Neutrophil (primary cell): ENCODE measurements around the gene LRRC51.
"Not testable (repeated sequence)": the region's sequence is repeated elsewhere in the genome, so short reads cannot be mapped to it uniquely, and the experiment has no call there.

Experiments used
- H3K27ac ChIP-seq: fragments of 200-600 bp; sonication (generic); 2 replicates; pipeline ENCODE4 v1.5.1; 2016; ENCODE audit warnings: mild to moderate bottlenecking, moderate library complexity
- H3K27me3 ChIP-seq: fragments of 200-600 bp; sonication (generic); 2 replicates; pipeline ENCODE4 v1.6.0; 2016; ENCODE audit warnings: mild to moderate bottlenecking
- H3K36me3 ChIP-seq: fragments of 200-600 bp; sonication (generic); 2 replicates; pipeline ENCODE4 v1.5.1; 2017
- H3K4me1 ChIP-seq, 2 experiments: fragments of 200-600 bp in 1 of 2; sonication (generic) in 1 of 2; 1 replicate in 1 of 2; 2 replicates in 1 of 2; pipeline versions ENCODE4 v1.5.1 to v1.6.1; 2013 to 2016; ENCODE audit warnings: low read depth in 1 of 2, low read length in 1 of 2, mild to moderate bottlenecking in 1 of 2, moderate library complexity in 1 of 2; ENCODE audit not compliant: control insufficient read depth in 1 of 2, insufficient read depth in 1 of 2
- H3K4me3 ChIP-seq, 2 experiments: fragments of 200-600 bp in 1 of 2; sonication (generic) in 1 of 2; 1 replicate in 1 of 2; 2 replicates in 1 of 2; pipeline ENCODE4 v1.5.1; 2013 to 2016; ENCODE audit warnings: low read depth in 1 of 2, low read length in 1 of 2, mild to moderate bottlenecking in 1 of 2, moderate library complexity in 1 of 2
- H3K9me3 ChIP-seq: fragments of 200-600 bp; sonication (generic); 2 replicates; pipeline ENCODE4 v1.5.1; 2016
- TF ChIP-seq, protein P1 (sequence below): fragments of 200-600 bp; sonication (generic); IDR thresholded peaks from 2 replicates; pipeline ENCODE4 v1.5.1; 2016; ENCODE audit warnings: antibody characterized with exemption

Gene LRRC51

DNA sequence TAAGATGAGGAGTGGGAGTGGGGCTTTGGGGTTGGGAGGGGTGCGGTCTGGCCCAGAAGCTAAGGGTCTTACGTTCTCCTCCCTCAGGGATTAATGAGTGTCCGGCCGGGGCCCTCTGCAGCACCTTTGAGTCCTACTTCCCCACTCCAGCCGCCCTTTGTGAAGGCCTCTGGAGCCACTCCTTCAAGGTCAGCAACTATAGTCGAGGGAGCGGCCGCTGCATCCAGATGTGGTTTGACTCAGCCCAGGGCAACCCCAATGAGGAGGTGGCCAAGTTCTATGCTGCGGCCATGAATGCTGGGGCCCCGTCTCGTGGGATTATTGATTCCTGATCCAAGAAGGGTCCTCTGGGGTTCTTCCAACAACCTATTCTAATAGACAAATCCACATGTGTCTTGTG, 58.9 kb downstream of the LRRC51 start:
- peak overlapping the region; percentile 96 for H3K27ac ChIP-seq
- peak overlapping the region in 1 of 2 experiments; percentile 91 for H3K4me3 ChIP-seq

DNA sequence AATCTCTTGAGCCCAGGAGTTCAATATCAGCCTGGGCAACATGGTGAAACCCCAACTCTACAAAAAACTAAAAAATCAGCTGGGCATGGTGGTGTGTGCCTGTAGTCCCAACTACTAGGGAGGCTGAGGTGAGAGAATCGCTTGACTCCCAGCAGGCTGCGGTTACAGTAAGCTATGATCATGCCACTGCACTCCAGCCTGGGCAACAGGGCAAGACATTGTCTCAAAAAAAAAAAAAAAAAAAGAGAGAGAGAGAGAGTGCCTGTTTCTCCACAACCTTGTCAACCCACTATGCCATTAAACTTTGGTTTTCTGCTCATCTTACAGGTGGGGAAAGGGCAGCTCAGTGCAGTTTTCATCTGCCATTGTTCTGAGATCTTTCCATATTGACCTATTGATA, 60.0 kb downstream of the LRRC51 start:
- peak overlapping the region; percentile 96 for H3K27ac ChIP-seq
- TF ChIP-seq, protein P1, sequence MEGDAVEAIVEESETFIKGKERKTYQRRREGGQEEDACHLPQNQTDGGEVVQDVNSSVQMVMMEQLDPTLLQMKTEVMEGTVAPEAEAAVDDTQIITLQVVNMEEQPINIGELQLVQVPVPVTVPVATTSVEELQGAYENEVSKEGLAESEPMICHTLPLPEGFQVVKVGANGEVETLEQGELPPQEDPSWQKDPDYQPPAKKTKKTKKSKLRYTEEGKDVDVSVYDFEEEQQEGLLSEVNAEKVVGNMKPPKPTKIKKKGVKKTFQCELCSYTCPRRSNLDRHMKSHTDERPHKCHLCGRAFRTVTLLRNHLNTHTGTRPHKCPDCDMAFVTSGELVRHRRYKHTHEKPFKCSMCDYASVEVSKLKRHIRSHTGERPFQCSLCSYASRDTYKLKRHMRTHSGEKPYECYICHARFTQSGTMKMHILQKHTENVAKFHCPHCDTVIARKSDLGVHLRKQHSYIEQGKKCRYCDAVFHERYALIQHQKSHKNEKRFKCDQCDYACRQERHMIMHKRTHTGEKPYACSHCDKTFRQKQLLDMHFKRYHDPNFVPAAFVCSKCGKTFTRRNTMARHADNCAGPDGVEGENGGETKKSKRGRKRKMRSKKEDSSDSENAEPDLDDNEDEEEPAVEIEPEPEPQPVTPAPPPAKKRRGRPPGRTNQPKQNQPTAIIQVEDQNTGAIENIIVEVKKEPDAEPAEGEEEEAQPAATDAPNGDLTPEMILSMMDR: no peak
- peaks cover 55% of the 10 kb centered on the region for H3K36me3 ChIP-seq
- H3K4me3 ChIP-seq: peak overlapping the region in 1 of 2 experiments; percentile 1
- H3K27me3 ChIP-seq: no peaks in the 10 kb centered on the region
- H3K9me3 ChIP-seq: no peaks in the 10 kb centered on the region
- H3K4me1 ChIP-seq: peaks cover 79 to 86% of the 10 kb centered on the region in 2 experiments

More for the DNA sequence above, 58.9 kb downstream of the LRRC51 start:
- H3K9me3 ChIP-seq: no peaks in the 10 kb centered on the region
- no peaks in the 10 kb centered on the region for H3K27me3 ChIP-seq
- TF ChIP-seq, protein P1: no peak
- H3K4me1 ChIP-seq: peaks cover 91 to 97% of the 10 kb centered on the region in 2 experiments
- H3K36me3 ChIP-seq: peaks cover 55% of the 10 kb centered on the region

DNA sequence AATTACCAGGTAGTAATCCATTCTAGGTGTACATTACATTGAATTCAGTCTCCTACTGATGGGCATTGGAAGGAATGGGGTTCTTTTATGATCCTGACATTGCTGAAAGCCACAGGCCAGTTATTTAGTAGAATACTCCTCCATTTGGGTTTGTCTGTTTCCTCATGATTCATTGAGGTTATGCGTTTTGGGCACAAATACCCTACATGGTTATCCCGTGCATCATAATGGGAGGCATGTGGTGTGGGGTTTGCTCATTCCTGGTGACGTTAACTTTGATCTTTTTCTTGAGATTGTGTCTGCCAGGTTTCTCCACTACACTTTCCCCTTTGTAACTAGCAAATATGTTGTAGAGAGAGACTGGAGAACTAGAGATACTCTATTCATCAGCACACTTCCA, 60.4 kb downstream of the LRRC51 start:
- Histone ChIP-seq H3K4me1 (peaks cover 75 to 82% of the 10 kb centered on the region in 2 experiments), H3K27ac (peak overlapping the region; percentile 96), H3K4me3 (peak overlapping the region in 1 of 2 experiments; percentile 1), H3K27me3 (no peaks in the 10 kb centered on the region), H3K9me3 (no peaks in the 10 kb centered on the region), H3K36me3 (peaks cover 55% of the 10 kb centered on the region)
- TF ChIP-seq, protein P1: no peak

DNA sequence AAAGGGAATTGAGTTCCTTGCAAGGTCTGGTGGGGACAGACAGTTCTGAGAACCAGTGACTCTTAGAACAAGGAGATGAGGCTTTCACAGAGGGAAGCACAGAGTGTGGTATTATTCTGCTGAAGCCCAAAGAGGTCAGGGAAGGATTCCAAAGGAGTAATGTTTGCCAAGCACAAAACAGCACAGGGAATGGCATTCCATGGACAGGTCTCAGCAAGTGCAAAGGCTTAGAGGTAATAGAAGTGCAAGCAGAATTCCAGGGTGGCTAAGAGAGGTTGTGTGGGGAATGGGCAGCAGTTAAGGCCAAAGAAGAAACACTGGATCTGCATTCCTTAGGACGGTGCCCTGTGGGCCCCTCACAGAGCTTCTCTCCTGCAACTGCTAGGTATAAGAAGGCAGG, 61.4 kb downstream of the LRRC51 start:
- H3K4me3 ChIP-seq, H3K27me3 ChIP-seq, H3K9me3 ChIP-seq: not testable (repeated sequence)
- H3K36me3 ChIP-seq: peaks cover 49% of the 10 kb centered on the region
- peak overlapping the region; percentile 96 for H3K27ac ChIP-seq
- H3K4me1 ChIP-seq: peaks cover 65 to 71% of the 10 kb centered on the region in 2 experiments

DNA sequence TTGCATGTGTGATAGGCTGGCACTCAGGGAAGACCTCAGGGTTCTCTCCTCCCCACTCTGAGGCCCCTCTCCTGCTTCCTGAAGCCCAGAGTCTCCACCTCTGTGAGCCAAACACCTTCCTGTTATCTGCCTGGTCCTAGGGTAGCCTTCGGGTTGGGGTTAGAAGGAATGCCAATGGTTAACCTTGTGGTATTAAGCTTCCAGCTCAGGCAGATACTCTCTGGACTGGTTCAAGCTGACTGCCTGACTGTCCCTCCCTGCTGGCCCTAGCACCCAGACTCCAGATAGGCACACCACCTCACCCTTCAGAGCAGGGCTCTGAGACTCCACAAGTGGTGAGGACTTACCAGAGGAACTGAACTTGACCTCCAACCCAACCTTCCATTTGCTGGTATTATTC, 61.9 kb downstream of the LRRC51 start:
- H3K27me3 ChIP-seq, H3K9me3 ChIP-seq, H3K4me3 ChIP-seq: not testable (repeated sequence)
- peak overlapping the region; percentile 96 for H3K27ac ChIP-seq
- peaks cover 47% of the 10 kb centered on the region for H3K36me3 ChIP-seq
- H3K4me1 ChIP-seq: peaks cover 60 to 67% of the 10 kb centered on the region in 2 experiments

DNA sequence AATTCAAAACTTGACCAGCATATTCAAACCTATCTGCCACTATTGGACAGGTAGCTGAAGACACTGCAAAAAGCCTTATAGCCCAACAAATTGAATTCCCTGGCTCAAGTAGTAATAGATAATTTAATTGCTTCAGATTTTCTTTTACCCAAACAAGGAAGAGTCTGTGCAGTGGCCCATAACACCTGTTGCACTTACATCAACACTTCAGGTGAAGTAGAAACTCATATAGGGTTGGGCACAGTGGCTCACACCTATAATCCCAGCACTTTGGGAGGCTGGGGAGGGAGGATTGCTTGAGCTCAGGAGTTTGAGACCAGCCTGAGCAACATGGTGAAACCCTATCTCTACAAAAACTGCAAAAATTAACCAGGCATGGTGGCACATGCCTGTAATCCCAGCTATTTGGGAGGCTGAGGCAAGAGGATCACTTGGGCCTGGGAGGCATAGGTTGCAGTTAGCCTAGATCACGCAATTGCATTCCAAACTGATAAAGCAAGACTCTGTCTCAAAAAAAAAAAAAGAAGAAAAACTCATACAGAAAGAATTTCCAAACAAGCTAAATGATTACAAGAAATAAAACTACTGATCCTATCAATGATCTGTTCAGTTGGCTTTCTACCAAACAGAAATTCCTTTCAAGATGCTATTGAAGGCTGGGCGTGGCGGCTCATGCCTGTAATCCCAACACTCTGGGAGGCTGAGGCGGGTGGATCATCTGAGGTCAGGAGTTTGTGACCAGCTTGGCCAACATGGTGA, 64.3 kb downstream of the LRRC51 start:
- TF ChIP-seq, protein P1: no peak
- Histone ChIP-seq H3K27me3 (no peaks in the 10 kb centered on the region), H3K27ac (no peak overlapping the region), H3K9me3 (no peaks in the 10 kb centered on the region), H3K4me1 (peaks cover 36 to 42% of the 10 kb centered on the region in 2 experiments), H3K36me3 (peaks cover 22% of the 10 kb centered on the region), H3K4me3 (no peak overlapping the region)
